ENCODE data around the gene FZR1. TPM values are rescaled to one million over a fixed set of nuclear protein-coding genes. Genes with fewer than 3 reads are reported as not detected.
"Not testable (repeated sequence)": the region's sequence is repeated elsewhere in the genome, so short reads cannot be mapped to it uniquely, and the experiment has no call there.

The FZR1 gene
- total and polyA plus RNA-seq, 2 experiments from 2014 or later, result 32.3 to 36.5 TPM

- no peaks in the 10 kb centered on the region for H3K36me3 ChIP-seq (ENCODE audit: low read depth)
- H3K9me2 ChIP-seq (ENCODE audit: insufficient read depth), result no peaks in the 10 kb centered on the region
- no peaks in the 10 kb centered on the region for H3K79me2 ChIP-seq (ENCODE audit: insufficient read depth)
- peak overlapping the region; percentile 28 for H3K9ac ChIP-seq
- H3K4me1 ChIP-seq (ENCODE audit: insufficient read depth), result peaks cover 20% of the 10 kb centered on the region
- no peak overlapping the region for H3K4me3 ChIP-seq
- DNase-seq, result peak; percentile 97
- H3K27me3 ChIP-seq (replicated peaks; ENCODE audit: insufficient read depth), result no peaks in the 10 kb centered on the region
- no peaks in the 10 kb centered on the region for H3K9me3 ChIP-seq (ENCODE audit: low read depth)
- in situ Hi-C loops (cut with MboI), result no loop called here
- H3K27ac ChIP-seq, result peak overlapping the region; percentile 63
- peaks cover 24% of the 10 kb centered on the region for H3F3A ChIP-seq (ENCODE audit: insufficient read depth)
- no peaks in the 10 kb centered on the region for H4K20me1 ChIP-seq (ENCODE audit: insufficient read depth)
- 18 to 21% methylated on average over 11 of the region's 11 CpGs for WGBS, 2 experiments (ENCODE audit: low coverage in 1 of 2, low lambda C conversion rate in 2 of 2, missing lambda C conversion rate in 2 of 2)
- TF ChIP-seq EZH2 (IDR thresholded peaks at IDR 0.05; ENCODE audit: insufficient read depth, poor library complexity, severe bottlenecking) (no peak), EZH2phosphoT487 (IDR thresholded peaks at IDR 0.05; ENCODE audit: insufficient read depth, low read depth) (no peak)
- peak overlapping the region; percentile 48 for H3K4me2 ChIP-seq (ENCODE audit: unreplicated experiment)
- H2AFZ ChIP-seq, result no peak overlapping the region
Measured at GRCh38 chr19:3580156-3580934, 74.2 kb downstream of the FZR1 start.

GRCh38 chr19:3581792-3582191 is 75.7 kb downstream of the FZR1 start:
- H3K4me2 ChIP-seq (ENCODE audit: unreplicated experiment); H3K9ac ChIP-seq; H2AFZ ChIP-seq; H3K27ac ChIP-seq; H3K4me3 ChIP-seq; H3K79me2 ChIP-seq (ENCODE audit: insufficient read depth); in situ Hi-C loops (cut with MboI); H3K9me2 ChIP-seq (ENCODE audit: insufficient read depth); H3K9me3 ChIP-seq (ENCODE audit: low read depth); H3K36me3 ChIP-seq (ENCODE audit: low read depth); H3K27me3 ChIP-seq (replicated peaks; ENCODE audit: insufficient read depth); H4K20me1 ChIP-seq (ENCODE audit: insufficient read depth); DNase-seq: not testable (repeated sequence)
- WGBS, 2 experiments (ENCODE audit: low coverage in 1 of 2, low lambda C conversion rate in 2 of 2, missing lambda C conversion rate in 2 of 2), result 73 to 76% methylated on average over 4 of the region's 4 CpGs
- Histone ChIP-seq H3F3A (ENCODE audit: insufficient read depth) (peaks cover 23% of the 10 kb centered on the region), H3K4me1 (ENCODE audit: insufficient read depth) (peaks cover 12% of the 10 kb centered on the region)

- H4K20me1 ChIP-seq (ENCODE audit: insufficient read depth); H3K79me2 ChIP-seq (ENCODE audit: insufficient read depth); H2AFZ ChIP-seq; H3K9me3 ChIP-seq (ENCODE audit: low read depth); H3K27ac ChIP-seq; H3K9ac ChIP-seq; H3K27me3 ChIP-seq (replicated peaks; ENCODE audit: insufficient read depth); H3K9me2 ChIP-seq (ENCODE audit: insufficient read depth); H3K4me2 ChIP-seq (ENCODE audit: unreplicated experiment); H3K36me3 ChIP-seq (ENCODE audit: low read depth); DNase-seq; in situ Hi-C loops (cut with MboI); H3K4me3 ChIP-seq: not testable (repeated sequence)
- H3F3A ChIP-seq (ENCODE audit: insufficient read depth), result peaks cover 16% of the 10 kb centered on the region
- H3K4me1 ChIP-seq (ENCODE audit: insufficient read depth), result peaks cover 12% of the 10 kb centered on the region
- 85 to 89% methylated on average over 15 of the region's 15 CpGs for WGBS, 2 experiments (ENCODE audit: low coverage in 1 of 2, low lambda C conversion rate in 2 of 2, missing lambda C conversion rate in 2 of 2)
Measured at GRCh38 chr19:3584036-3584802, 78.1 kb downstream of the FZR1 start.

GRCh38 chr19:3585301-3586126 is 79.4 kb downstream of the FZR1 start, which contains the start of gene GIPC3:
GIPC3 (plus strand) TSS chr19:3585478; CDS start chr19:3585598, 120 bp downstream.
- DNase-seq, result no peak
- in situ Hi-C loops (cut with MboI), result no loop called here
- H3K9me2 ChIP-seq (ENCODE audit: insufficient read depth), result no peaks in the 10 kb centered on the region
- H4K20me1 ChIP-seq (ENCODE audit: insufficient read depth), result no peaks in the 10 kb centered on the region
- no peak within 1 kb of the TSS for H3K27ac ChIP-seq
- H3K4me3 ChIP-seq, result no peak within 1 kb of the TSS
- H3K4me1 ChIP-seq (ENCODE audit: insufficient read depth), result peaks cover 4% of the 10 kb centered on the region
- 6 to 11% methylated on average over 20 to 53 of the region's 84 CpGs for WGBS, 2 experiments (ENCODE audit: low coverage in 1 of 2, low lambda C conversion rate in 2 of 2, missing lambda C conversion rate in 2 of 2)
- peaks cover 8% of the 10 kb centered on the region for H3K27me3 ChIP-seq (replicated peaks; ENCODE audit: insufficient read depth)
- H3K4me2 ChIP-seq (ENCODE audit: unreplicated experiment), result no peak within 1 kb of the TSS
- H3K79me2 ChIP-seq (ENCODE audit: insufficient read depth), result no peaks in the 10 kb centered on the region
- H3K9ac ChIP-seq, result no peak within 1 kb of the TSS
- no peak within 1 kb of the TSS for H2AFZ ChIP-seq
- no peaks in the 10 kb centered on the region for H3K9me3 ChIP-seq (ENCODE audit: low read depth)
- peaks cover 4% of the 10 kb centered on the region for H3F3A ChIP-seq (ENCODE audit: insufficient read depth)
- TF ChIP-seq EZH2phosphoT487 (IDR thresholded peaks at IDR 0.05; ENCODE audit: insufficient read depth, low read depth), result no peak
- no peak for TF ChIP-seq EZH2 (IDR thresholded peaks at IDR 0.05; ENCODE audit: insufficient read depth, poor library complexity, severe bottlenecking)
- no peaks in the 10 kb centered on the region for H3K36me3 ChIP-seq (ENCODE audit: low read depth)
